GM18870 (cell line): ENCODE measurements around the gene PWP2.
"Not testable (repeated sequence)": the region's sequence is repeated elsewhere in the genome, so short reads cannot be mapped to it uniquely, and the experiment has no call there.

Experiments used
- ATAC-seq: cut with Tn5 transposase; IDR thresholded peaks from one replicate; pipeline ENCODE4 v1.9.1; 2021; ENCODE audit warnings: moderate library complexity; ENCODE audit not compliant: unreplicated experiment

Gene PWP2

DNA sequence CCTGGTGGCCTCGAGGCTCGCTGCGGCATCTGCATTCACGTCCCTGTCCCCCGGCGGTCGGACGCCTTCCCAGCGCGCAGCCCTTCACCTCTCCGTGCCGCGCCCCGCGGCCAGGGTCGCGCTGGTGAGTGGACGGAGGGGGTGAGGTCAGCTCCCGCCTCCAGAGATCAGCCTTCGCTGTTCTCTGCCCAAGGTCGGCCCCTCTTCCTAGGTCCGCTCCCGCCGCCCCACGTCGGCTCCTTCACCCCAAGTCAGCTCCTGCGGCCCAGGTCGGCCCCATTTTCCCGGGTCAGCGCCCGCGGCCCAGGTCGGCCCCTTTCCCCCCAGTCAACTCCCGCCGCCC, 26.5 kb downstream of the PWP2 start:
- ATAC-seq: peak; percentile 18

DNA sequence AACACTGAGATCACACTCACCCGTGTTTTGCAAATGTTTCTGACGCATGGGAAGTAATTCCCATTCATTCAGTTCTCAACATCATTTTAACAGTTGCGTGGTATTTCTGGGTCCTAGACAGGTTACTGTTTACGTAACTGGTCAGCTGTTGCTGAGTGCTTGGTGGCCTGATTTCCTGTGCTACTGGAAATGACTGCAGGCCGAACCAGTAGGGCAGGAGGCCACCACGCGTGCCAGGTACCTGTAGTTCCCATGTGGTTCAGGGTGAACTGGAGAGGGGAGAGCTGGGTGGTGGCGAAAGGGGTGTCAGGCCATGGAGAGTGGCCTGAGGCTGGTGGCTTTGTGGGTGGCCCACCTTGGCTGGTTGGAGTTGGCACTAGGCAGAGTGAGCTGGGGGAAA, 27.5 kb downstream of the PWP2 start:
- ATAC-seq: not testable (repeated sequence)

DNA sequence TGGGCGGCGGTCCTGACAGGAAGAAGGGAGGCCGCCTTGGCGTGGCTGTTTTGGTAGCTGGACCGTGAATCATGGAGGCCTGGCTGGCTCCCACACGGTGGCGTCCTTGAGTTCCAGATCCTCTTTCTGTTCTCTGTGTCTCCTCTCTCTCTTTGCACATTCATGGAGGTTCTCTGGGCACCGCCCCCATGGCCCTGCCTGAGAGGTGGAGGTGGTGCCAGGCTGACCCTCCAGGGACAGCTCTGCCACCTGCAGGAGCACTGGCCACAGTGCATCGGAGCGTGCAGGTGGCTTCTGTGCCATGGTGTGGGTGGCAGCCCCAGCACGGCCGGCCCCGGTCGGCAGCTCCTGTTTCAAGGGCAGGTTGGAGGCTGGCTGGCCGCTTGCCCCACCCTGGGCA, 30.8 kb downstream of the PWP2 start:
- not testable (repeated sequence) for ATAC-seq

DNA sequence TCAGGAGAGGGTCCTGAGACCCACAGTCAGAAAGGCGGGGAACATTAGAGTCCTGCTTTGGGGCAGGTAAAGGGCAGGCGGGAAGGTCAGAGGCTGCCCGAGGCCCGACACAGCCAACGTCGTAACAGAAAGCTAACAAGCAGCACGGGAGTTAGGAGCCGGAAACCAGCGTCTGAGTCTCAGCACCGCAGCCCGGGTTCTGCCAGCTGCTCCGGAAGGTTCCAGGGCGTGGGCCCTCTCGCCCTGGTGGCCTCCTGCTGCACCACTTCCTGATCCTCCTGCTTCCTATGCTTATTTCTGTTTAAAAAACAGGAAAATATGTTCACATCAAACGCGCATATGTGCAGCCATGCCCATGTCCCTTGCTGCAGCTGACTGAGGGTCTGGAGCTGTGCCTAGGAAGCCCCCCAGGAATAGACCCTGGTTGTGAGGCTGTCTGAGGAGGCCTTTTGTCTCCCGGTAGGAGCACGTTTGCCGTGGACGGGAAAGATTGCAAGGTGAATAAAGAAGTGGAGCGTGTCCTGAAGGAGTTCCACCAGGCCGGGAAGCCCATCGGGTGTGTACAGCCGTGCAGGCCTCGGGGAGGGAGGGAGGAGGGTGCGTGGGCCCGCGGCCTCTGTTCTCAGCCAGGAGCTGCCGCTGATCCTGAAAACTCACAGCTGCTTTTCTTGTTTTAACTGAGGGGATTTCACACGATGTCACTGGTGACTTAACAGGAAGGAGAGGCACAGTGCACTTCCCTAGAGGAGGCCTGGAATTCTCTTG, 32.8 kb downstream of the PWP2 start:
- ATAC-seq: not testable (repeated sequence)

DNA sequence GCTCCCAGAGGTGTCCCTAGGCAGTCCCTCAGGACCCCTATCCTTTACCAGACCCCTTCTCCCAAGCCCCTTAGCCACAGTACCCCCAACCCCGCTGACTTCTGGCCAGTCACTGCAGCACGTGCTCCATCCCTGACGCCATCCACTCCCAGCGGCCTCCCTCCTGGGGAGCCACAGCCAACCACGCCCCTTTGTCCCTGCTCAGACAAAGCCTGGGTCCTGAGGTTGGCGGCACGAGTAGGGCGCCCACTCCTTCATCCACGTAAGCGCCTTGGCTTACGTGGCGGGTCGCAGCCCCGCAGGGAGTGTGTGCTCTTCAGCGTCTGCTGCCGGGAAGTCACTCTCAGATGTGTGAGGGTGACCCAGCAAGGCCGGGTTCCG, 33.3 kb downstream of the PWP2 start:
- ATAC-seq: not testable (repeated sequence)

DNA sequence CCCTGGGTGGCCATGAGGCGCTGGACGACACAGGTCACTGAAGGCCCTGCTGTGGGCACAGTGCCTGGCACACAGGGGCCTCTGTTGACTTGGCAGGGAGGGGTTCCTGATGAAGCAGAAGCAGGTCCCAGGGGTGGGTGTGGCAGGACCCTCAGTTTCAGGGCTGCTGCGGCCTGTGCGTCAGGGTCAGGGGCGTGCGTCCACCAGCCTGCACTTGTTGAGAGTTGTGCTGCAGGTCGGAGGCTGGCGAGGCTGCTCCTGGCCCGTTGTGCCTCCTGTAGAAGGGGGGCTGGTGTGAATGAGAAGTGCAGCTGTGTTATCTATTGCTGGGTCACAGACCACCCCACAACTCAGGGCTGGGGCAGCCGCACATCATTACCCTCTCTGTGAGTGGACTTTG, 35.3 kb downstream of the PWP2 start:
- not testable (repeated sequence) for ATAC-seq

DNA sequence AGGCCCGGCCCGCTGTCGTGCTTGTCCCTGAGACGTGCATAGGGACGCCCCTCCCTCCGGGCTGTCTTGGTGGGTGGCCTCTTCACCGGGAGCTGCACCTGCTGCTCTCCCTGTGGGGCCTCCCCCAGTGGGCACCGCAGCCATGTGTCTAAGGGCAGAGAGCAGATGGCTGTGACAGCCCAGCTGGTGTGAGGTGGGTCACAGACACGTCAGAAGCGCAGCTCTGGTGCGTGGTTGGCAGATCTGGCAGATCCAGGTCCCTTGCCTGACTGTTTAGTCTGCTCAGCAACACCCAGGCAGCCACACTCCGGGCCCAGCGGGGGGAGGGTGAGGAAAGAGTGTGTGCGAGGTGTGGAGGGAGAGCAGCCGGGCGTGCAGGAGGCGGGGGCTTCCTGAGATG, 36.2 kb downstream of the PWP2 start:
- ATAC-seq: not testable (repeated sequence)

DNA sequence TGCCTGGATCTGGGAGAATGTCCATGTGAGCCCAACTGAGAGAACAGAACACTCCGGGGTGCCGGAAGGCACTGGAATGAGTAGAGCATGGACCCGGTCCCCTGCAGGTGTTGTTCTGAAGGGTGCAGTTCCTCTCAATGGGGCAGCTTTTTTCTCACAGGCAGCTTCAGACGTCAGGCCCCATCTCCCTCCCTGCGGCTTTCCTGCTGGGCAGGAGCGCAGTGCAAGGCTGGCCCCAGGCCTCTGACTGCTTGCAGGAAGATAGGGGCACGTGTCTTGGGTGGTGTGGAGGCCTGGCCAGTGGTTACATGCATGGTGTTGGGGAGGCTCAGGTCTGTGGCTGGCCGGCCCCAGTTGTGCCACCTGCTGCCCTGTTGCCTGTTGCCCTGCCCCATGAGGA, 36.8 kb downstream of the PWP2 start:
- not testable (repeated sequence) for ATAC-seq

DNA sequence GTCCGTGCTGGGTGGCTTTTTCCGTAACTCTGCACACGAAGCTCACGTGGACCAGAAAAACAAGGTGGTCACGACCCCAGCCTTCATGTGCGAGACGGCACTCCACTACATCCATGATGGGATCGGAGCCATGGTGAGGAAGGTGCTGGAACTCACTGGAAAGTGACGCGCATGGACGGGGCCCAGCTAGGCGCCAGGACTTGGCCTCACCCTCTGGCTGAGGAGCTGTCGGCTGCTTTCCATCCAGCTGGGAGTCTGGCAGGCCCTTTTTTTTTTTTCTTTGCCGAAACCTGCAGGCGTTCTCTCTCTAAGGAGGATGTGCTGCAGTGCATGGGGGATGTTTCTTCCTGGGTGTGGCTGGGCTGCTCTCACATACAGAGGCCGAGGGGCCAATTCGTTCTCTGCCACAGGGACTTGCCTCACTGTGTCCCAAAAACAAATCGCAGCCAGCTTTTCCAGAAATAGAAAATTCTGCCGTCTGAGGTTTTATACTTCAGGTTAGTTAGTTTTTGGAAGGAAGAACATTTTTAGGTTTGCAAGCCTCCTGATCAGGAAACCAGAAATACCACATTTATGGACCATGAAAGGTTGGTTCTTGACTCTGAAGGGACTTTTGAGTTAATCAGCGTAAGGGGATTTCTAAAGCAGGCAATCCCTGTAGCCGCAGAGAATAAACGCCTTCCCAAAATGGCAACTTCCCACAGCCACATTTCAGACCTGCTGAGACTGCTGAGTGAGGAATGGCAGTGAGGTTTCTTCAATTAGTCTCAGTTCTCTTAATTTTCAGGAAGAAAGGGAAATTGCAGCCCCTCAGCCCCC, 37.8 kb downstream of the PWP2 start:
- not testable (repeated sequence) for ATAC-seq

DNA sequence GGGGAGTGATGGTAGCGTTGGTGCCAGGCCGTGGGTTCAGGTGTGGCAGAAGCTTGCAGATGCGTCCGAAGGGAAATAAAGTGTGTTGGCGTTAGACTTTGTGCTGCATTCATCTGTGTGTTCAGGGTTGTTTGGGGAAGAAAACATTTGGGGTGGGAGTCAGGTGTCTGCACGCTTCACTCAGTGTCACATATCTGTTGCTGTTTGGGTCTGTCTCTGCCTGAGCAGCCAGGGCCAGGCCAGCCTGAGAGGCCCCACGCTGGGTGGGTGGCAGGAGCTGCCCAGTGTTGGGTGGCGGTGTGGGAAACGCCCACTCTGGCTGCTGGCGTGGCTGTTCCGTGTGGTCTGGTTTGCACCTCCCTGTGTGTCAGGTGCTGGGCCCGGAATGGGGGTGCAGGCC, 38.4 kb downstream of the PWP2 start:
- not testable (repeated sequence) for ATAC-seq

DNA sequence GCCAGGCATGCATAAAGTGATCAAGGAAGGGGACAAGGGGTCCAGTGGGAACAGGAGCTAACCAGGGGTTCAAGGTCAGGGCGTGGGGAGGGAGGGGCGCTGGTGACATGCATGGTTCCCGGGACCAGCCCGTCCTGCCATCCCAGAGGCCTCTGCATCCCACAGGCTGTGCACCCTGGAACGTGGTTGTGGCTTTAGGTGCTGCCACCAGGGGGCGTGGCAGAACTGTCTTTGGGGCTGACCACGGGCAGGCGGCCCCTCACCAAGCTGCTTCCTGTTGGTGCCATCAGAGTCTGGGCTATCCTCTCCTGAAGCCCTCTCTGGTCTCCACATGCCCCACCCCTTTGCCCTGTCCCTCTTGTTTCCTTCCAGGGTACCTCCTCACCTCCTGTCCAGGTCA, 39.9 kb downstream of the PWP2 start:
- ATAC-seq: not testable (repeated sequence)

DNA sequence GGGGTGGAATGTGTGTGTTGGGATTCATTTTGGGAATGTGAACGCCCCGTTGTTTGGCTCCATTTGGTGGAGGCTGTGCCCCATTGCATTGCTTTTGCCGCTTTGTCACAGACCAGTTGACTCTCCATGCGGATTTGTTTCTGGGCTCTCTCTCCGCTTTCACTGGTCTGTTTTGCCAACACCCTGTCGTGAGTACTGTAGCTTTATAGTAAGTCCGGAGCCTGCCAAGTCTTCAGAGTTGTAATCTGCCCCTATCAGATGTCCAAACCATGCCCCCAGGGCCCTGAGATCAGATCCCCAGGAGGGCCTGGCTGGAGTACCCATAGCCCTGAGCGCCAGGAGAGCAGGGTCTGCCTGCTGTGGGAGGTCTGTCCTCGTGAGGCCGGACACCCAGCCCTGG, 43.1 kb downstream of the PWP2 start:
- ATAC-seq: not testable (repeated sequence)

DNA sequence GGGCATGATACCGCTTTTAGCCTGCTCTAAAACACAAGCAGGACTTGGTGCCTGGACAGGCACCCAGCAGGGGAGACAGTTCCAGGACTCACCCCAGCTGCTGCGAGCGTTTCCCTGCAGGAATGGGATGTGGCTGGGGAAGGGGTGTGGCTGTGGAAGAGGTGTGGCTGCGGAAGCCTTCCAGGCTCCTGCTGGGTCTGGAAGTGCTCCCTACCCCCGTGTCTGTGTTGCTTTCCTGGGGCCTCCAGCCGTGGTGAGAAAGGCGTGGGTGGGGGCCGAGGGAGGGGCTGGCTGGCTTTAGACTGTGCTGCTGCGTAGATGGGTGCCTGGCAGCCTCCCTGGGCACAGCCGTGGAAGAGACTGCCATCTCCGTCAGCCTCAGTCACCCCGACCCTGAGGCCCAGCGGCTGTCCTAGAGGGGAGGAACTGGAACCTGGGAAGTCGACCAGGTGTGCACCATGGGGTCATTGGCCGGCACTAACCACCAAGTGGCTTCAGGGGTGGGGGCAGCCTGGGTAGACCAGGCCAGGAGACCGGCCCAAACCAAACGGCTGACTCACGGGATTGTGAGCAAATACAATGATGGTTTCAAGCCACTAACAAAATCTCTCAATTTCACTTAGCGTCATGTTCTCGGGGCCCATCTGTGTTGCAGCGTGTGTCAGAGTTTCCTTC, 46.2 kb downstream of the PWP2 start:
- not testable (repeated sequence) for ATAC-seq

DNA sequence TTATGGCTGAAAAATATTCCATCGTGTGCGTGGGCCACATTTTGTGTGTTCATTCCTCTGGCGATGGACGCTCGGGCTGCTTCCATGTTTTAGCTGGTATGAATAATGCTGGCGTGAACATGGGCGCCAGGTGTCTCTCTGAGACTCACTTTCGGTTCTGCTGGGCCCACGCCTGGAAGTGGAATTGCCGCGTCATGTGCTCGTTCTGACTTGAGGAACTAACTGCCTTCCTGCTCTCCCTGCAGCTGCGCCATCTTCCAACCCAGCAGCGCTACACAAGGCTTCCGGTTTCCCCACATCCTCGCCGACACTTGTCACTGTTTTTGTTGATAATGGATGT, 46.7 kb downstream of the PWP2 start:
- ATAC-seq: not testable (repeated sequence)

DNA sequence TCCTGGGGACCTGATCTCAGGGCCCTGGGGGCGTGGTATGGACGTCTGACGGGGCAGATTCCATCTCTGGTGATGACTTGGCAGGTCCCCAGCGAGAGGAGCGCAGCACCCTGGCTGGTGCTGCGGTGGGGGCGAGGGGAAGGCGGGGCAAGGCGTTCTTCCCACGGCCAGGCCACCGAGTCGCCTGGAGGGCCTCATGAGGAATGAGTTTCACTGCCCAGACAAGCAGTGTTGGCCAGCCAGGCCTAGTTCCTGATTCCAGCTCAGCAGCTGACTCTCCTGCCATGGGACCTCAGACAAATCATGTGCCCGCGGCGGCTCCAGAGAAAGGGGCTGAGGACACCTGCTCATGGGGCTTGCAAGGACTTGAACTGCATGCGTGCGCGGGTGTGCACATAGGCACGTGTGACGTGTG, 47.6 kb downstream of the PWP2 start:
- peak; percentile 25 for ATAC-seq

DNA sequence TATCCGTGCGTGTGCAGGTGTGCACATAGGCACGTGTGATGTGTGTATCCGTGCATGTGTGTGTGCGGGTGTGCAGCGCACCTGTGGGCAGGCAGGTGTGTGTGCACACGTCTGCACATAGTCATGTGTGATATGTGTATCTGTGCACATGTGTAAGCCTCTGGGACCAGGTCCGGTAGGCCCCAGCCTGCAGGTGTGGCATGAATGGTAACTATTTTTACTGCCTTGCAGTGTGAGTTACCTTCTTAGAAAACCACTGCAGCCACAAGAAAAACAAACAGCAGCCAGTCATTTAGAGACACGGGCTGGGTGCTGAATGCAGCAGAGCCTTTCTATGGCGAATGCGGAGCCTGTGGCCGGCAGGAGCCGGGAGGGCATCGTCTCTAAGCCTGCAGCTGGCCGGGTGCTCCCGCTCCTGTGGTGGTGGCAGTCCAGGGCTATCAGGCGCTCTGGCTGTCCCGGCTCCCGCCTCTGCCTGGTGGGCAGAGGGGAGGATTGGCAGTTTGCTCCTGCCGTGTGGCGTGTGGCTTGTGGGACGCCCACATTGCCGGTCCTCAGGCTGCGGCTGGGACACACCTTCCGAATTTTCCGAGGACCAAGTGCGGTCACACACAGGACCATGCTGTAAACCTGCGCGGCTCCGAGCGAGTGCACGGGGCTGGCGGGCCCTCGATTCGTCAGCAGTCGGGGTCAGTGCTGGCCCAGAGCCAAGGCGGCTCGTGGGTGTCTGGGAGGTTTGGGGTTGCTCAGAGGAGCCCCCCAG, 48.2 kb downstream of the PWP2 start:
- ATAC-seq: peak; percentile 46

DNA sequence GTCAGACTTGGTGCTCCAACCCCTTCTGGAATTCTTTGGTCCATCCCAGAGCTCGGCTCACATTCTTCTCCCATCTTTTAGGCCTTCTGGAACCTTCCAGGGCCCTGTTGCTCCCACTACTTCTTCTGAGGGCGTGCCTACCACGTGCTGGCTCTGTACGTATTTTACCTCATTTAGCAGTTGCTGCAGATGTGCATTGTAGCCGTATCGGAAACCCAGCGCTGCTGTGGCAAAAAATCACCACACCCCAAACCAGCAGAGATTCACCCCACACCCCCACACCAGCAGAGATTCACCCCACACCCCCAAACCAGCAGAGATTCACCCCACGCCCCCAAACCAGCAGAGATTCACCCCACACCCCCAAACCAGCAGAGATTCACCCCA, 48.8 kb downstream of the PWP2 start:
- not testable (repeated sequence) for ATAC-seq

DNA sequence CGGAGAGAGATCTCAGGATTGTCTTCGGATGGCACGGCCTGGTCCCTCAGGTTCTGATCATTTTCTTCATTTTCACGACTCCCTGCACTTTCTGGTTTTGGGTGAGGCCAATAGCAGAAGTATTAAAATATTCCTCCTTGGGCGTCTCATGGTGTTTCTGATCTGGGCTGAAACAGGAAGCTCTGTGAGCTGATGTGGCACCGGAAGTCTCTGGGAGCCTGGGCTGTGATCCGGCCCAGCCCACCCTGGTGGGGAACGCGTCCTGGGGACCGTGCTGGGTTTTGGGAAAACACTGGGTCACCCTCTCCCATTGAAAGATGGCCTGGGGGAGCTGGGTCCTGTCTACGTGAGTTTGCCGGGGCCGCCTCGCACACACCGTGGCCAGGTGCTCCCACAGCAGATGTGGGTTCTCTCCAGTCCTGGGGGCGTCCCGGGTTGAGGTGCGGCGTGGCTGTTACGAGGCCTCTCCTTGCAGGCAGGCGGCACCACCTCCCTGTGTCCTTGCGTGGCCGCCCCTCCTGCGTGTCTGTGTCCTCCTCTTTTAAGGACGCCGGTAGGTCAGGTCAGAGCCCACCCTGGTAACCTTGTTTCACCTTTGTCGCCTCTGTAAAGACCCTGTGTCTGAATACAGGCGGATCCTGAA, 50.4 kb downstream of the PWP2 start:
- not testable (repeated sequence) for ATAC-seq

DNA sequence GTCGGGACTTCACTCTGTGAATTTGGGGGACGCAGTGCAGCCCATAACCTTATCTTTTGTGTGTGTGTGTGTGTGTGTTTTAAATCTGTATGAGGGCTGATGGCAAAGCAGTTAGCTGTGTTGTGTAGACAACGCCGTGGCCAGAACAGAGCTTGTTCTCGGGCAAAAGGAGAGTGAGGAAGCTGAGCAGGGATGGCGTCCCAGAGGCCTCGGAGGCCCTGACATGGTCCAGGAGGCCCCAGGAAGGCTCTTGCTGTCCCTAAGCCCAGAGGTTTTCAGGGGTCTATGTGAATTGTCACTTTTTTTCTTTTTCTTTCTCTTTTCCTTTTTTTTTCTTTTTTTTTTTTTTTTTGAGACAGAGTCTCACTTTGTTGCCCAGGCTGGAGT, 50.9 kb downstream of the PWP2 start:
- not testable (repeated sequence) for ATAC-seq
